Cardiac fibroblast (primary cell): ENCODE results near the gene TASOR2.

Experiments used
- DNase-seq, 2 donors: peaks; one replicate each; pipeline versions ENCODE4 v3.0.0 to v3.0.0-alpha.2; 2010; ENCODE audit warnings: low read depth in 2 of 2
- H3K4me3 ChIP-seq, 2 donors: replicated peaks in 1 of 2; 1 replicate in 1 of 2; 2 replicates in 1 of 2; pipeline ENCODE4 v1.5.1; 2011; ENCODE audit warnings: low read depth in 2 of 2, low read length in 2 of 2, mild to moderate bottlenecking in 2 of 2, moderate library complexity in 1 of 2
- TF ChIP-seq, protein P1 (sequence below): IDR thresholded peaks from one replicate; pipeline ENCODE4 v1.5.1; 2011; ENCODE audit warnings: low read depth, mild to moderate bottlenecking, low read length, inconsistent platforms

The TASOR2 gene

GRCh38 chr10:5648494-5649457 lies 35.9 kb upstream of the TASOR2 start:
- no peak for DNase-seq
- TF ChIP-seq, protein P1, sequence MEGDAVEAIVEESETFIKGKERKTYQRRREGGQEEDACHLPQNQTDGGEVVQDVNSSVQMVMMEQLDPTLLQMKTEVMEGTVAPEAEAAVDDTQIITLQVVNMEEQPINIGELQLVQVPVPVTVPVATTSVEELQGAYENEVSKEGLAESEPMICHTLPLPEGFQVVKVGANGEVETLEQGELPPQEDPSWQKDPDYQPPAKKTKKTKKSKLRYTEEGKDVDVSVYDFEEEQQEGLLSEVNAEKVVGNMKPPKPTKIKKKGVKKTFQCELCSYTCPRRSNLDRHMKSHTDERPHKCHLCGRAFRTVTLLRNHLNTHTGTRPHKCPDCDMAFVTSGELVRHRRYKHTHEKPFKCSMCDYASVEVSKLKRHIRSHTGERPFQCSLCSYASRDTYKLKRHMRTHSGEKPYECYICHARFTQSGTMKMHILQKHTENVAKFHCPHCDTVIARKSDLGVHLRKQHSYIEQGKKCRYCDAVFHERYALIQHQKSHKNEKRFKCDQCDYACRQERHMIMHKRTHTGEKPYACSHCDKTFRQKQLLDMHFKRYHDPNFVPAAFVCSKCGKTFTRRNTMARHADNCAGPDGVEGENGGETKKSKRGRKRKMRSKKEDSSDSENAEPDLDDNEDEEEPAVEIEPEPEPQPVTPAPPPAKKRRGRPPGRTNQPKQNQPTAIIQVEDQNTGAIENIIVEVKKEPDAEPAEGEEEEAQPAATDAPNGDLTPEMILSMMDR = no peak
- no peak overlapping the region for H3K4me3 ChIP-seq

- no peak for DNase-seq
- H3K4me3 ChIP-seq = no peak overlapping the region
- TF ChIP-seq, protein P1 = no peak
These were observed 34.9 kb upstream of the TASOR2 start for GRCh38 chr10:5649746-5650145.

DNA sequence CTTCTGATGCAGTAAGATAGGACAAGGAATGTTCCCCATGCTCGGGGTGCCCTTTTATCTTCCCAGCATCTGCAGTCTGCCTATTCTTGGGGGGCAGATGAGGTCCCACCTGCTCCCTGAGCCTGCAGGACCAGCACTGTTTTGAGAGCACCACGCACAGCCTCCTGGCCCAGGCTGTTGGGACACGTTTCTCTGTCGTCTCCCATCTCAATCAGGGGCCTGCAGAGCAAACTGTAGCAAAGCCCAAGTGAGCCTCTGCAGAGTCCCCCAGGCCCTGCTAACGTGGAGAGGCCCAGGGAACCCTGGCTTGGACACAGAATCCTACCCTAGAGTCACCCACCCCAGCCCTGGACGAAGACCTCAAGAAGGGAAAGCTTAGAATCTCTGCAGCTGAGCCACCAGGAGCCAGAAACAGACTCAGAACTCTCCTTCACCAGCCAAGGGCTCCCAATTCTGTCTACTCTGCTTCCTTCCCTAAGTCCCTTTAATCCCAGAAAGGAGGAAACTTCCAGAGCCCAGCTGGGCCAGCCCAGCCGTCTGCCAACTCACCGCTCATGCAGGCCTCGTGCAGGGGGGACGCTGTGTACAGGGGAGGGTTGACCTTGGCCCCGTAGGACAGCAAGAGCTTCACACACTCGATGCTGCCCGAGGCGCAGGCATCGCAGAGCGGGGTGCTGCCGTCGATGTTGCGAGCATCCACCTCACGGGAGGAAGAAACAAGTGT lies 33.8 kb upstream of the TASOR2 start:
- no peak for DNase-seq
- no peak overlapping the region for H3K4me3 ChIP-seq
- TF ChIP-seq, protein P1 = no peak

DNA sequence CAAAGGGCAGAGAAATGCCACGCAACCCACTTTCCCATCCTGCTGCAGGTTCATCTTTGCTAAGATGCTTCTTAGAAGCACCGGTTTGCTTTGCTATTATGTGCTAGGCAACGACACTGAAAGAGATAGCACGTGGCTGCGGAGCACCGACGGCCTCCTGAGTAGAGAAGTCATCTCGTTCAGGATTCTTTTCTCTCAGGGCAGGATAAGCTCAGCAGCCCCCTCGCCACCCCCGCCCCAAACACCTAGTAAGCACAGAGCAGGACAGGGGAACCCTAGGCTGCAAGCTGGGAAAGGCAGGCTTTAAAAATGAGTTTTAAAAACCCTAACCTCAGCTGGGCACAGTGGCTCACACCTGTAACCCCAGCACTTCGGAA lies 33.3 kb upstream of the TASOR2 start:
- TF ChIP-seq, protein P1 = no peak
- no peak for DNase-seq
- H3K4me3 ChIP-seq = no peak overlapping the region

DNA sequence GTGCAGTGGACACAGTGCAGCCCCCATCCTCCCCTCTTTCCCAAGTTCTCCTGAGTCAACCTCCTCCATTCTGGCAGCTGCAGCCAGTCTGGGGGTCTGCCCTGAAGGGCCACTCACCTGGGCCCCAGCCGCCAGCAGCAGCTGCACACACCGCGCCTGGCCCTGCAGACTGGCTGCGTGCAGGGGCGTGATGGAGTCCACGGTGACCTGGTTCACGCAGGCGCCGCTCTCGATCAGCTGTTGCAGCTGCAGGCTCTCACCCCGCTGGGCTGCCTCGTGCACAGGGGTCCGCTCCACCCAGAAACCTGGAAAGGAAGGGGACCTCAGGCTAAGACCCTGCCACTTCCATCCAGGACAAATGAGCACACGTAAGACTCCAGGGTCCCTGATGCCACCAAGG lies 31.9 kb upstream of the TASOR2 start:
- TF ChIP-seq, protein P1 = no peak
- no peak for DNase-seq
- no peak overlapping the region for H3K4me3 ChIP-seq

GRCh38 chr10:5654218-5654755 lies 30.4 kb upstream of the TASOR2 start:
- no peak for DNase-seq
- H3K4me3 ChIP-seq = no peak overlapping the region
- TF ChIP-seq, protein P1 = no peak
